Measurements from ENCODE around the gene C9orf153. TPM values are rescaled to one million over a fixed set of nuclear protein-coding genes. Genes with fewer than 3 reads are reported as not detected.

The C9orf153 gene
- total RNA-seq, 1 donor from 2014 or later: 0.19 TPM

- H3K4me3 Mint-ChIP-seq: no peak overlapping the region
- H3K36me3 Mint-ChIP-seq (ENCODE audit: low read depth): peaks cover 3% of the 10 kb centered on the region
- no peak for DNase-seq (ENCODE audit: low read depth, low spot score)
- peaks cover 7% of the 10 kb centered on the region for H3K9me3 Mint-ChIP-seq
- H3K4me1 Mint-ChIP-seq: peaks cover 25% of the 10 kb centered on the region
- TF ChIP-seq CTCF (conservative IDR thresholded peaks at IDR 0.05): no peak
- H3K27ac Mint-ChIP-seq (ENCODE audit: unreplicated experiment): no peak overlapping the region
- no peaks in the 10 kb centered on the region for H3K27me3 Mint-ChIP-seq (ENCODE audit: low read depth)
Observed at GRCh38 chr9:86181379-86182315, 77.8 kb downstream of the C9orf153 start.

GRCh38 chr9:86178503-86178902 is 81.0 kb downstream of the C9orf153 start:
- no peak for TF ChIP-seq CTCF (conservative IDR thresholded peaks at IDR 0.05)
- no peak overlapping the region for H3K27ac Mint-ChIP-seq (ENCODE audit: unreplicated experiment)
- peaks cover 13% of the 10 kb centered on the region for H3K4me1 Mint-ChIP-seq
- no peaks in the 10 kb centered on the region for H3K27me3 Mint-ChIP-seq (ENCODE audit: low read depth)
- no peaks in the 10 kb centered on the region for H3K36me3 Mint-ChIP-seq (ENCODE audit: low read depth)
- no peak for DNase-seq (ENCODE audit: low read depth, low spot score)
- no peak overlapping the region for H3K4me3 Mint-ChIP-seq
- peaks cover 5% of the 10 kb centered on the region for H3K9me3 Mint-ChIP-seq

GRCh38 chr9:86177995-86178394 is 81.5 kb downstream of the C9orf153 start:
- Mint-ChIP-seq H3K36me3 (ENCODE audit: low read depth) (no peaks in the 10 kb centered on the region), H3K27ac (ENCODE audit: unreplicated experiment) (no peak overlapping the region), H3K4me1 (peaks cover 13% of the 10 kb centered on the region), H3K9me3 (peaks cover 2% of the 10 kb centered on the region), H3K4me3 (no peak overlapping the region), H3K27me3 (ENCODE audit: low read depth) (no peaks in the 10 kb centered on the region)
- TF ChIP-seq CTCF (conservative IDR thresholded peaks at IDR 0.05): no peak
- no peak for DNase-seq (ENCODE audit: low read depth, low spot score)

- no peak for DNase-seq (ENCODE audit: low read depth, low spot score)
- peaks cover 13% of the 10 kb centered on the region for H3K4me1 Mint-ChIP-seq
- H3K27me3 Mint-ChIP-seq (ENCODE audit: low read depth): no peaks in the 10 kb centered on the region
- no peak overlapping the region for H3K4me3 Mint-ChIP-seq
- TF ChIP-seq CTCF (conservative IDR thresholded peaks at IDR 0.05): no peak
- H3K36me3 Mint-ChIP-seq (ENCODE audit: low read depth): no peaks in the 10 kb centered on the region
- no peak overlapping the region for H3K27ac Mint-ChIP-seq (ENCODE audit: unreplicated experiment)
- peaks cover 2% of the 10 kb centered on the region for H3K9me3 Mint-ChIP-seq
Observed at GRCh38 chr9:86176468-86176867, 83.0 kb downstream of the C9orf153 start.

- peaks cover 13% of the 10 kb centered on the region for H3K4me1 Mint-ChIP-seq
- peaks cover 2% of the 10 kb centered on the region for H3K9me3 Mint-ChIP-seq
- no peaks in the 10 kb centered on the region for H3K27me3 Mint-ChIP-seq (ENCODE audit: low read depth)
- DNase-seq (ENCODE audit: low read depth, low spot score): no peak
- TF ChIP-seq CTCF (conservative IDR thresholded peaks at IDR 0.05): no peak
- no peaks in the 10 kb centered on the region for H3K36me3 Mint-ChIP-seq (ENCODE audit: low read depth)
- H3K4me3 Mint-ChIP-seq: no peak overlapping the region
- no peak overlapping the region for H3K27ac Mint-ChIP-seq (ENCODE audit: unreplicated experiment)
Observed at GRCh38 chr9:86175743-86176456, 83.6 kb downstream of the C9orf153 start.

Data from neural crest cell (in vitro differentiated cells).